Breast epithelium (tissue), 3 donors: ENCODE measurements around the gene FAF1.

Experiments
- CTCF ChIP-seq, 3 donors: fragments of 450-650 bp; IDR thresholded peaks; one replicate each; pipeline ENCODE4 v1.5.1; 2016 to 2017; ENCODE audit warnings: antibody characterized with exemption in 3 of 3, mild to moderate bottlenecking in 3 of 3, moderate library complexity in 3 of 3
- POLR2A ChIP-seq: fragments of 450-650 bp; IDR thresholded peaks from one replicate; pipeline ENCODE4 v1.6.1; 2016; ENCODE audit warnings: antibody characterized with exemption, mild to moderate bottlenecking, moderate library complexity
- POLR2AphosphoS5 ChIP-seq, 3 donors: sonication (generic); formaldehyde crosslinking; IDR thresholded peaks; one replicate each; pipeline ENCODE4 v1.6.1; 2017; ENCODE audit warnings: antibody characterized with exemption in 3 of 3

GRCh38 chr1:50860702-50861101 is 99.4 kb downstream of the FAF1 start:
- TF ChIP-seq CTCF (IDR thresholded peaks at IDR 0.05) = no peak
- TF ChIP-seq POLR2AphosphoS5 (IDR thresholded peaks at IDR 0.05) = no peak
- TF ChIP-seq POLR2A = no peak
